GM12873 (cell line): Measurements from ENCODE around the gene PRRC2C.

Experiments
- CTCF ChIP-seq: IDR thresholded peaks from 2 replicates; pipeline ENCODE4 v1.5.1; 2012; ENCODE audit warnings: low read depth, mild to moderate bottlenecking, moderate library complexity, low read length, control low read depth; ENCODE audit not compliant: insufficient read depth; ENCODE audit errors: missing control alignments

Gene PRRC2C

DNA sequence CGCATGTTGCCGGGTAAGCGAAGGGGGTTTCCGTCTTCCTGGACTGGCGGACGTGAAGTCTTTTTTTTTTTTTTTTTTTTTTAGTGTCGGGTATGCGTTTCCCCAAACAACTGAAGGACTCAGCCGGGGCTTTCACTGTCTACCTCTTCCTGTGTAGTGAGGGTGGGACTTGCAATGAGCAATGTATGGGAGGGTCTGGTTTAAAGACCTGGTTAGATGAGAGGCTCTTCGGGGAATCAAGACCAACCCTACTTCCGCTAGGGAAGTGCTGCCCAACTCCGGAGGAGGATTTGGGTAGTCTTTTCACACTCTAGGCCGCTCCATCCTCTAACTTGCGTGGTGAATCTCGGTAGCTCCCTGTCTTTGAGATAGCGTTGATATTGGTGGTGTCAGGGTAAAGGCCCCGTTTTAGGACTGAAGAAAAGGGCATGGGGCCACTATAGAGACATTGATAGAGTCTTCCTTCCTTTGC is 754 bp downstream of the PRRC2C start:
- TF ChIP-seq CTCF: no peak

DNA sequence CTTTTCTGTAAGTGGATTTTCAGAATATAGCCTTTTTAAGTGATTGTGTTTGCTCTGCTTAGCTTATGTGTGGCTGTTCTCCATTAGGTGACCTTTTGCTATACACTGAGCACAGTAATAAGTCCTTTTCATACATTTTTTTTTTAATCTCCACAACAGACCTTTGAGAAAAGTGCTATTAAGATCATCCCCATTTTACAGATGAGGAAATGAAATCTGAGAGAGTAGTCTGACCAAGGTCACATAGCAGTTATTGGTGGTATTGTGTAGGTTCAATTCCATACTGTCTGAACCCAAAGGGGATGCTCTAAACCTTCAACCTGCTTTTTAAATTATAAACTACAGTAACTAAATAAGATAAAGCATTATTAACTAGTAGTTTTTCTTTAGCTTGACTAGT is 1.7 kb downstream of the PRRC2C start:
- no peak for TF ChIP-seq CTCF

DNA sequence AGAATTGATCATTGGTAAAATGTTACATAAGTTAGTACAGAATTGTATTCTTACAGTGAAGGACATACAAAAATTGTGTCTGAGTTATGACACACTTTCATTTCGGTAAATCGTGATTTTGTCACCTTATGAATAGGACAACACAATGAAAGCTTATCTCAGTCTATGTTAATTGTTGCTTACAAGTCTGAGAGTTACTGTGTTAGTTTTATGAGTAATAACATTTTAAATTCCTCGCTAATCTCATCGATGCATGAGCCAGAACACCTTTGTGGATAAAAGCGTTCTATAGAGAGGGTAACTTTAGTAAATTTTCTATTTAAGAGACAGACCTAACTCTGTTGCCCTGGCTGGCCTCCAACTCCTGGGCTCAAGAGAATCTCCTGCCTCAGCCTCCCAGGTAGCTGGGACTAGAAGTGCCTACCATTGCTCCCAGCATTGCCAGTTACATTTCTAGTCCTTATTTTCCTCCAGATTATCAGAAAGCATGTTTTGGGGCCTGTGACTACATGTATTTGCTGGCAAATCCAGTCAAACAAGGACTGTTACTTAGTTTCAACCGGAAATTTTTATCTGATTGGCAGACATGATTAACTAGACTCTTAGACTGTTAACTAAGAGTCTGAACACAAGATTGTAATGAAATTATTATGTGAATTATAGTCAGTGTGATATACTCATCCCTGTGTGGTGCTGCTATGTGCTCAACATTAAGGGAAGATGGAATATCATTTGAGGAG is 3.0 kb downstream of the PRRC2C start:
- no peak for TF ChIP-seq CTCF

- no peak for TF ChIP-seq CTCF
Observed at GRCh38 chr1:171494076-171494475, 8.7 kb downstream of the PRRC2C start.

- no peak for TF ChIP-seq CTCF
Observed at GRCh38 chr1:171495444-171495843, 10.1 kb downstream of the PRRC2C start.

DNA sequence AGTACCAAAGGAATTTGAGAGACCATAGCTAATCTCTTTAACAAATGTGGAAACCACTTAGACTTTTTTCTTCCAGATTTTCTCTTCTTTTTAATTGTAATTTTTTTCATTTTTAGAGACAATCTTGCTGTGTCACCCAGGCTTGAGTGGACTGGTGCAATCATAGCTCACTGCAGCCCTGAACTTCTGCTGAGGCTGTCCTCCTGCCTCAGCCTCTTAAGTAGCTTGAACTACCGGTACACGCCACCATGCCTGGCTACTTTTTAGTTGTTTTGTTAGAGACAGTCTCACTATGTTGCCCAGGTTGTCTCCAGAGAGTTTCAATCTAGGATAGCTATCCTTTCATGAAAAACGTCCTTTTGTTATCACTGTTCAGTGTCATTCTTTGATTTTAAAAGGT is 15.0 kb downstream of the PRRC2C start:
- no peak for TF ChIP-seq CTCF

GRCh38 chr1:171500803-171501202 is 15.5 kb downstream of the PRRC2C start:
- TF ChIP-seq CTCF: no peak
